ENCODE measurements around the gene TMEM186.
"Not testable (repeated sequence)": the region's sequence is repeated elsewhere in the genome, so short reads cannot be mapped to it uniquely, and the experiment has no call there.

Gene TMEM186

DNA sequence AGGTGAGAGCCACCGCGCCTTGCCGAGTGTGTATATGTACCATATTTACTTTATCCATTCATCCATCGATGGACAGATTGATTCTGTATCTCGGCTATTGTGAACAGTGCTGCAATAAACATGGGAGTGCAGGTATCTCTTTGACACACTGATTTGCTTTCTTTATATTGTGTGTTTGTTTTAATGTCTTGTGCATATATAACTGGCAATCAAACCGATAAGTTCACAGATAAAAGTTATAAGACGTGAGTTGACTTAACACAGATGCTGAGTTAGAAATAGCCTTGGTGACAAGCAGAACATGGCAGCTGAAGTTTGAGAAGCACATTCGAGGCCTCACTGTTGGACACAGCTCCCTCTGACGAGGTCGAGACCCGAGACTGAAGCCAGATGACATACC lies 23.2 kb downstream of the TMEM186 start:
- no peak for DNase-seq (ENCODE audit: low read depth in 2 of 2)

DNA sequence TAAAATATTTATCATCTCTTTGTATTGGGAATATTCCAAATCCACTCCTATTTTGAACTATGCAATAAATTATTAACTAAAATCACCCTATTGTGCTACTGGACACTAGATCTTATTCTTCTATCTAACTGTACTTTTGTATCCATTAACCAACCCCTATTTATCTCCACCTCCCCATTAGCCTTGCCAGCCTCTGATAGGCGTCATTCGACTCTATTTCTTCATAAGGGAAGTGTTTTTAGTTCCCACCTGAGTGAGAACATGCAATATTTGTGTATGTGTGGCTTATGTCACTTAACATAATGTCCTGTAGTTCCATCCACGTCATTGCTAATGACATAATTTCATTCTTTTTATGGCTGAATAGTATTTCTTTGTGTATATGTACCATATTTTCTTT lies 23.9 kb downstream of the TMEM186 start:
- DNase-seq (ENCODE audit: low read depth in 2 of 2), result no peak

DNA sequence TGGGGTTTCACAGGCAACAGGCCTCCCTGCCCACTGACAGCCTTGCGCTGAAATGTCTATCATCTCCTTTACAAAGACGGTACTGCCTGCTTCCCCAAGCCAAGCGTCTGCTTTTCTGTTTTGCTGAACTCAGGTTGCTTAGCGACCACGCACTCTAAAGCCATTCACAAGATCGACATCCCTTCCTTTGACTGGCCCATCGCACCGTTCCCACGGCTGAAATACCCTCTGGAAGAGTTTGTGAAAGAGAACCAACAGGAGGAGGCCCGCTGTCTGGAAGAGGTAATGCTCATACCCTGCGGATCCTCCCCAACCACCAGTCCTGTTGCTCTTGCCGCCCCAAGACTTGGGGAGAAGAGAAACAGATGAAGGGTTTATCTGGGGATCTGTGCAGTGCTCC lies 28.7 kb downstream of the TMEM186 start:
- DNase-seq (ENCODE audit: low read depth in 2 of 2), result no peak

DNA sequence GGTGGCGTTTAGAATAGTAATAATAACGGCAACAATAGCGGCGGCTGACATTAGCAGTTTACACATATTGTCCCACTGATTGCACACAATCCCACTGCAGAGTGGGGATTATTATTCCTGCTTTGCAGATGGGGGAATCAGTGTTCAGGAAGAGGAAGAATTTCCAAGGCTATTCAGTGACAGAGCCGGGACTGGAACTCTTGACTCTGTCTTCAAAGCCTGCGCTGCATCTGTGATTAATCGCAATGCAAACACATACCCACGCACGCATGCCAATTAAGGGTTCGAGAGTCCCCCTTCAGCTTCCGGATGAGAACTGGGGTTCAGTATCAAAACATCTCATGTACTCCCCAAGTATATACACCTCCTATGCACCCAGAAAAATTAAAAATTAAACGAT lies 29.2 kb downstream of the TMEM186 start:
- DNase-seq (ENCODE audit: low read depth in 2 of 2), result no peak

DNA sequence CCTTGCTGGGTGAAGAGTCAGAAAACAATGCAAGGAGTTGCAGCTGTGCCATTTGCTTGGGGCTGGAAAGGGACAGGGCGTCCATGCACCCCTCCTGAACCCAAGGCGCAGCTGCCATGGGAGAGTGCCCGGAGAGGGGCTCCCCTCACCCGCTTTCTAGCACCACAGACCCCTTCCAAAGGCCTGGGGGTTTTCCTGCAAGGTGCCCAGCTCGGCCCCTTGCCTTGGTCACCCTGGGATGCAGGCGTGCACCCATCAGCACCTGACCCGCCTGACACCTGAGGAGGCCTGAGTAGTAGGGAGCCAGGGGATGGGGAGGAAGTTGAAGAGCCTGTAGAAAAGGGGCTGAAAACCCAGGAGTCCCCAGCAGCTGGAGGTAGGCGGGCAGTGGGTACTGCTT lies 30.3 kb downstream of the TMEM186 start:
- DNase-seq (ENCODE audit: low read depth in 2 of 2), result no peak

DNA sequence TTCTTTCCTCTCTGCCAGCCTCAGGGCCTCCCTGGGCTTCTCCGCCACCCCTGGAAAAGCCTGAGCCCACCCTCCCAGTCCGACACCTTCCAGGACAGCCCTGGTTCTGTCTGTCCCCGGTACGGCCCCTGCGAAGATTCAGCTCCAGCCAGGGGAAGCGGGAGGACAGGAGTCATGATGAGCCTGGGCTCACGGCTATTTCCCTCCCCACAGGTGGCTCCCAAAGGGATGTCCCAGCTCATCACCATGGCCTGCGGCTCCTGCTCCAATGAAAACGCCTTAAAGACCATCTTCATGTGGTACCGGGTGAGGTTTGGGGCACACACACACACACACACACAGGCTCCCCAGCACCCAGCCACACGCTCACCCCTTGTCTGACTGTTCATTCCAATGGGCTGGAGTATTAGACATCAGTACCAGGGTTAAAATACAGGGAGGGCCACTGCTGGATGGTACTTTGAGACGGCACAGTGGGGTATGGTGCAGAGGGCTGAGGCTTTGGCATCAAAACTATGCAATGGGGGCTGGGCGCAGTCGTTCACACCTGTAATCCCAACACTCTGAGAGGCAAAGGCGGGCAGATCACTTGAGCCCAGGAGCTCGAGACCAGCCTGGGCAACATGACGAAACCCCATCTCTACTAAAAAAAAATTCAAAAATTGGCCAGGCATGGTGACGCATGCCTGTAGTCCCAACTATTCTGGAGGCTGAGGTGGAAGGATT lies 32.8 kb downstream of the TMEM186 start:
- DNase-seq (ENCODE audit: low read depth in 2 of 2), result no peak

DNA sequence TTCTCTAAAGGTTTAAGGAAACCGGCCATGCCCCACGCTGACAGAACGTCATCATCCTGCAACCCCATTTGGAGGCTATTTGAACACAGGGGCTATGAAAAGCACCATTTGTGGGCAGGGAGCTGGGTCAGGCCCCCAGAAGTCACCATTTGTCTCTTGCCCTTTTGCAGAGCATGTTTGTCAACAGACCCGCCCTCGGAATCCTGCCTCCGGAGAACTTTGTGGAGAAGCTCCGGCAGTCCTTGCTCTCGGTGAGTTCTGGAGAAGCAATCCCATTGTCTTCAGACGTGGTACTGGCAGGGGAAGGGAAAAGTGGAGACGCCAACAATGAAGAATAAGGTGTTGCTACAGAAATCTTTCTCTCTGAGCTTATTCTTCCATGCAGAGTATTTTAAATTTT lies 33.5 kb downstream of the TMEM186 start:
- no peak for DNase-seq (ENCODE audit: low read depth in 2 of 2)

DNA sequence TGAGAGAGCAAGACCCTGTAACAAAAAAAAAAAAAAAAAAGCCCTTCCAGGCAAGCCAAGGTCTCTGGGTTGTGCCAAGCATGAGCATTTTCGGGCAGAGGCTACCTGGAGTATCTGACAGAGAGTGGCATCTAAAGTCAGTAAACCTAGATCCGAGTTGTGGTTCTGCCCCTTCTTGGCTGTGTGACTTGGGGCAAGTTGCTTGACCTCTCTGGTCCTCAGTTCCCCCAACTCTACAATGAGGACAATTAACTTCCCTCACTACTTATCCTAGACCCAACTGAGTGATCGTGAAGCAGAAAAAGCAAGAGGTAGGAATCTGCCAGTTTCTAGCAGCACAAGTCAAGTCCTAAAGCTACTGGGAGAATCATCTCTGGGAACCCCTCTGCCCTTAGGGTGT lies 34.4 kb downstream of the TMEM186 start:
- no peak for DNase-seq (ENCODE audit: low read depth in 2 of 2)

DNA sequence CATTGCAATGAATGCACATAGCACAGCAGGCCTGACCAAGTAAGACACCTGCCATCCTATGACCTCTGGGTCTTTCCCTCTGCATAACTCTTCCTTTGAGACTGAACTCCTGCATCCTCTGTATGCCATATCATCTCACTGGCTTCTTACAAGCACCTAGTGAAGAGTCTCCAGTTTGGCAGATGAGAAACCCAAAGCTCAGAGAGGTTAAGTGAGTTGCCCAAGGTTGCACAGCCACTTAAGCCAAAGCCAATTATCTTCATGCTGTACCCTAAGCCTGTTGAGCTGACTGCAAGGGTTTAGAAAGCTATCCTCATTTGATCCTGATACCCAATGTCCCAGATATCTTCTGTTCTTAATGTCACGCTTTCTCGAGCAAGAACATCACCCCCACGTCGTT lies 35.2 kb downstream of the TMEM186 start:
- no peak for DNase-seq (ENCODE audit: low read depth in 2 of 2)

DNA sequence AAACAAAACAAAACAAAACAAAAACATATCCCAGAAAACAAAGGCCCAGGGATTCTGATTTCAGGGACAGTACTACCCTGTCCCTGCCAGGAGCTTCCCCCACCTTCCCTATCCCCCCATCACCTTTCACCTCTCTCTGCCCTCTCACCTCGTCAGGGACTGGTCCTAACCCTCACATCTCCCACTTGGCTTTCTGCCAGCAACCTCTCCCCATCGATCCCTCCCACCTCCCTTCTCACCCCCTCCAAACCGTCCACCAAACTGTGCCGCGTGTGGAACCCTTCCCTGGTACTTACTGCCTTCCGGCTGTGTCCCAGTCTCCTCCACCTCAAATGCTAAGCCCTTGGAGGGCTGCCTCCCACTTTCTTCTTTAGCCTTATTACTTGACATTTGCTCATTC lies 36.4 kb downstream of the TMEM186 start:
- no peak for DNase-seq (ENCODE audit: low read depth in 2 of 2)

DNA sequence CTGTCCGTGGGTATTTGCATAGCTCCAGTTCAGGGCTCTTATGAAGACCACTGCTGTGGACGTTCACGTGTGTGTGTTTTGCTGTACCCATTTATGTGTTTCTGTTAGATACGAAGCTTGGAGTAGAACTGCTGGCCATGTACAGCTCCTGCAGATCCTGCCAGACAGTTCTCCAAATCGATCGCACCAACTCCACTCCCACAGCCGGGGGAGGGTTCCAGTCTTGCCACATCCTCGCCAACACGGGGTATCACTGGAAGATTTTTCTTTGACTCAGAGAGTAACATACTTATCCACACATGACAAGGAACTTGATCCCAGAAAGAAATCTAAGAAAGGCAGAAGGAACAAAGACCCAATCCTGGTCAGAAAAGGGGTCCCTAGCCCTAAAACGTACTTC lies 37.4 kb downstream of the TMEM186 start:
- no peak for DNase-seq (ENCODE audit: low read depth in 2 of 2)

DNA sequence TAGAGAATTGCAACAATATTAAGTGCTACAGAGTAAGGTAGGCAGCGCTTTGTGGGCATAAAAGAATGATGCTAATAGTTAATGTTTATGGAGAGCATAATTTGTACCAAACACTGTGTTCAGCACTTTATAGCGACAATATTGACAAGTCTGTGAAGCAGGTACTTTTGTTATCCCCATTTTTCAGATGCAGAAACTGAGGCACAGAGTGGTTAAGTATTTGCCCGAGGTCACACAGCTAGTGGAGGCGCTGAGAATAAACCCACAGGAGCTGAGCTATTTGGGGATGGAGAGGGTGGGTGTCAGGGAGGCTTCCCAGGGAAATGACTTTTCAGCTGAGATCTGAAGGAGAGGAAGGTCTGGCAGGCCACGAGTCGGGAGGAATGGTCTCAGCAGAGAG lies 39.4 kb downstream of the TMEM186 start:
- DNase-seq (ENCODE audit: low read depth in 2 of 2), result no peak

DNA sequence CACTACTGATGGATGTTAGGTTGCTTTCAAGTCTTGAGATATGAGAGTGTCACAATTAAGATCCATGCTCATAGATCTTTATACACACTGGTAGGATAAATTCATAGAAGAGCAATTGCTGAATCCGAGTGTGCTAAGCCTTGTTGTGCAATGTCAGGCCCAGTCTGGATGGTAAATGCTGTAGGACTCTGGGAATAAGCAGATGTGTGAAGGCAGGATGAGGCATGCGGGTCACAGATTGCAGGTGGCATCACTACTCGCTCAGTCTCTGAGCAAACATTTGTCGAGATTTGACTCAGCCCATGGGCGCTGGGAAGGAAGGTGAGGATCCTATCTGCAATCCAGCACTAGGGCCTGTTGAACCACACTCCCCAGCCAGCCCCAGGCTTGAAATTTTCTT lies 40.7 kb downstream of the TMEM186 start:
- no peak for DNase-seq (ENCODE audit: low read depth in 2 of 2)

DNA sequence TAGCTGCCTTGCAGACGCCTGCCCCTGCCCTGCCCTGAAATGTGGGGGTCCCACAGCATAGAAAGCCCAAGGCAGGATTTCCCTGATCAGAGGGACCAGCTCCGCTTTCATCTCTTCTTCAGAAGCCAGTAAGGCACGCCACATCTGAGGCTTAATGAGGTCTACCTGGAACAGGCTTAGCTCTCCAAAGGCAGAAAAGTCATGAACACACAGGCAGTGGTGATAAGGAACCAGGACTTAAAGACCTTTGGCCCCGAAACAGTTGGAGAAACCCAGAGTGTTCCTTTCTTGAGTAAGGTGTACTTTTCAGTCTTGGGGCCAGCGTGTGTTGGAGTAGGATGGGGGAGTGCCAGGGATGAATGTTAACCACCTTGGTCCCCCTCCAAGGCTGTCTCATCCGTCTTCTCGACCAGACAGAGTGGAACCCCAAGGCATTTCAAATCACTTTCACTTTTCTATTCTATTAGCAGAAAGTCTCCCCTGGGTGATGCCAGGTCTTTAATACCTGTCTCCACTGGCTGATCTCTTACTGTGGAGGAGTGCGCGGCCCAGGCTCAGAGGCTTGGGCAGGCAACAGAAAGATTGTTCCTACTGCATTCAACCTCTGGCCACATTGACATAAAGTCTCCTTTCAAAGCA lies 43.9 kb downstream of the TMEM186 start:
- no peak for DNase-seq (ENCODE audit: low read depth in 2 of 2)

DNA sequence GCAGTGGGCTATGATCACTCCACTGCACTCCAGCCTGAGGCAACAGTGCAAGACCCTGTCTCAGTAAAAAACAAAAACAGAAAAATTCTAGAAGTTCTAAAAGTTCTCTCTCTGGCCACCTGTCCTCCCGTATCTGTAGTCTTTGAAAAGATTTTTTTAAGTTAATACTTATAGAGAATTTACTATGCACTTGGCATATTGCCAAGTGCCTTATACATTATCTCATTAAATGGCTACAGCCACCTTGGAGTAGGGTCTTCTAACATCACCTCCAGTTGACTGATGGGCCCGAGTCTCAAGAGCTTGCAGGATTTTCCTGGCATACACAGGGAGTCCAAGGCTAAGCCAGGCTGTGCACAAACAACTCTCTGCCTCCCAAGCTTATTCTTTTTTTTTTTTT lies 44.7 kb downstream of the TMEM186 start:
- no peak for DNase-seq (ENCODE audit: low read depth in 2 of 2)

DNA sequence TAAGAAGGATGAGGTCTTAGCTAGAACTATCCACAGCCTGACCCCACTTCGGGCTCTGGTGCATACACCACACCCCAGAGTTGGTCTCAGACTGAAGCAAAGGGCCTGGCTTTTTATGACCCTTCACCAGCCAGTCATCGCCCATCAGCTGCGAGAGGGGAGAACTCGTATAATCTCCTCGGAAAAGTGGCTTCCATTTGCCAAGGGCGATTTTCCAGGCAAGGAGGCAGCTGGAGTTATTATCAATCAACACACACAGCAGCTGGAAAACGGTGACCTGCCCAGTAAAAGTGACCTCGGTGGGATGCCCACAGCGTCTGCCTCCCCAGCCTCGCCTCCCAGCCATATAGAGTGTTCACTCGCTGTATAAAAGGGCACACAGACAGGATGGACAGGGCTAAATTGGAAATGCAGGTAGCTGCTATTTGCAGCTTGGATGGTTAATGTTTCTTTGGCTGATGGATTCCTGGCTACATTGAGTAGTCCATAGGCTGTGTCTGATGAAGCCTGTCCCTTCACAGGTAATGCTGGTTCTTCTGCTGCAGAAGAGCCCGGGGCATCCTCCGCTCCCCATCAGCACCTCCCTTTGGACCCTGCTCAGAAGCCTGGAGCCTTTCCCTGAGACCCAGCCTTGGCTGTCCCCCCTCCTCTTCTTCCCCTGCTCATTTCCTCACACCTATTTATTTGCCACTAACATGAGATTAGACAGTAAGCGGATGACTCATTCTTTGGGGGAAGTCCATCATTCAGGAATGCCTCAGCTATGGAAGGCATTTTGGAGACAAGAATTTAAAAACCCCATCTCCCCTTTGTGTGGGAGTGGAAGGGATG lies 45.7 kb downstream of the TMEM186 start:
- DNase-seq (ENCODE audit: low read depth in 2 of 2), result no peak

DNA sequence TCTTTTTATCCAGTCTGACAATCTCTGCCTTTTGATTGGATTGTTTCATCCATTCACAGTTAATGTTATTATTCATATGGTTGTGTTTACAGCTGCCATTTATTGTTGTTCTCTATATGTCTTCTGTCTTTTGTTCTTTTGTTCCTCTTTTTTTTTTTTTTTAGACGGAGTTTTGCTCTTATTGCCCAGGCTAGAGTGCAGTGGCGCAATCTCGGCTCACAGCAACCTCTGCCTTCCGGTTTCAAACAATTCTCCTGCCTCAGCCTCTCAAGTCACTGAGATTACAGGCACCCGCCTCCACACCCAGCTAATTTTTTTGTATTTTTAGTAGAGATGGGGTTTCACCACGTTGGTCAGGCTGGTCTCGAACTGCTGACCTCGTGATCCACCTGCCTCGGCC lies 48.5 kb downstream of the TMEM186 start:
- DNase-seq (ENCODE audit: low read depth in 2 of 2), result not testable (repeated sequence)
